Smooth muscle cell (in vitro differentiated cells): ENCODE results near the gene CLCN3. TPM values are rescaled to one million over a fixed set of nuclear protein-coding genes. Genes with fewer than 3 reads are reported as not detected.

Experiments
- DNase-seq: peaks from one replicate; lab custom pipeline; 2025; ENCODE audit not compliant: unreplicated experiment; lab: John Stamatoyannopoulos, UW
- H2AFZ ChIP-seq: fragments of 200-600 bp; sonication (generic); 2 replicates; pipeline ENCODE4 v1.6.0; 2016; ENCODE audit warnings: antibody characterized with exemption, low read depth, mild to moderate bottlenecking
- H3F3A ChIP-seq: fragments of 200-600 bp; sonication (generic); 2 replicates; pipeline ENCODE4 v1.6.0; 2017; ENCODE audit warnings: antibody characterized with exemption, low read depth
- H3K27ac ChIP-seq: fragments of 200-600 bp; sonication (generic); 2 replicates; pipeline ENCODE4 v1.5.1; 2016; ENCODE audit warnings: low read depth, mild to moderate bottlenecking
- H3K27me3 ChIP-seq: fragments of 200-600 bp; sonication (generic); 2 replicates; pipeline ENCODE4 v1.6.1; 2016; ENCODE audit warnings: low read depth, mild to moderate bottlenecking
- H3K36me3 ChIP-seq: fragments of 200-600 bp; sonication (generic); 2 replicates; pipeline ENCODE4 v1.5.1; 2016; ENCODE audit warnings: low read depth
- H3K4me1 ChIP-seq: fragments of 200-600 bp; sonication (generic); 2 replicates; pipeline ENCODE4 v1.5.1; 2016; ENCODE audit warnings: low read depth
- H3K4me2 ChIP-seq: fragments of 200-600 bp; sonication (generic); 2 replicates; pipeline ENCODE4 v1.6.0; 2016; ENCODE audit warnings: mild to moderate bottlenecking
- H3K4me3 ChIP-seq: fragments of 200-600 bp; sonication (generic); 2 replicates; pipeline ENCODE4 v1.5.1; 2016; ENCODE audit warnings: mild to moderate bottlenecking
- H3K79me2 ChIP-seq: fragments of 200-600 bp; sonication (generic); 2 replicates; pipeline ENCODE4 v1.6.0; 2016; ENCODE audit warnings: low read depth, mild to moderate bottlenecking
- H3K9ac ChIP-seq: fragments of 200-600 bp; sonication (generic); 2 replicates; pipeline ENCODE4 v1.6.0; 2016; ENCODE audit warnings: low read depth
- H3K9me3 ChIP-seq: fragments of 200-600 bp; sonication (generic); replicated peaks from 2 replicates; pipeline ENCODE4 v1.5.1; 2016; ENCODE audit warnings: low read depth
- H4K20me1 ChIP-seq: fragments of 200-600 bp; sonication (generic); 2 replicates; pipeline ENCODE4 v1.6.0; 2016; ENCODE audit warnings: low read depth
- CTCF ChIP-seq: fragments of 200-600 bp; sonication (generic); IDR thresholded peaks from 2 replicates; pipeline ENCODE4 v1.5.1; 2017; ENCODE audit warnings: borderline replicate concordance, mild to moderate bottlenecking, antibody characterized with exemption; ENCODE audit not compliant: insufficient read depth, poor library complexity, severe bottlenecking
- WGBS: methylation state at CpG from one replicate; pipeline ENCODE4 v1.1.7; 2016; ENCODE audit warnings: low lambda C conversion rate; 5-methylcytosine and 5-hydroxymethylcytosine counted together
- polyA plus RNA-seq: library from polyadenylated mRNA; unstranded; fragments of >200 nt; fragmentation: Nextera tagmentation; extraction: Ambion mirVana; gene quantifications from 2 replicates; pipeline ENCODE4 v1.2.1, GENCODE V29; 2016
- total RNA-seq: library from RNA; depleted of rRNA; stranded (reverse); fragments of >200 nt; gene quantifications from 2 replicates; pipeline ENCODE4 v1.2.3, GENCODE V29; 2014

The CLCN3 gene
- total and polyA plus RNA-seq, 2 experiments from 2014 or later = 13.7 to 41.2 TPM

GRCh38 chr4:169594560-169595195 is 25.7 kb upstream of the CLCN3 start:
- no peak for DNase-seq

GRCh38 chr4:169601016-169601771 is 19.2 kb upstream of the CLCN3 start:
- no peak overlapping the region for H3K4me2 ChIP-seq
- no peaks in the 10 kb centered on the region for H4K20me1 ChIP-seq
- peaks cover 3% of the 10 kb centered on the region for H3F3A ChIP-seq
- no peaks in the 10 kb centered on the region for H3K27me3 ChIP-seq
- H3K4me1 ChIP-seq = no peaks in the 10 kb centered on the region
- H3K79me2 ChIP-seq = peaks cover 13% of the 10 kb centered on the region
- no peak overlapping the region for H3K9ac ChIP-seq
- no peaks in the 10 kb centered on the region for H3K9me3 ChIP-seq
- no peak for TF ChIP-seq CTCF
- no peak overlapping the region for H3K4me3 ChIP-seq
- H2AFZ ChIP-seq = no peak overlapping the region
- peaks cover 2% of the 10 kb centered on the region for H3K36me3 ChIP-seq
- no peak overlapping the region for H3K27ac ChIP-seq
- DNase-seq = no peak

More at GRCh38 chr4:169594560-169595195, 25.7 kb upstream of the CLCN3 start:
- Histone ChIP-seq H3K9ac (no peak overlapping the region), H2AFZ (no peak overlapping the region), H4K20me1 (no peaks in the 10 kb centered on the region), H3K4me1 (no peaks in the 10 kb centered on the region), H3F3A (no peaks in the 10 kb centered on the region), H3K4me2 (no peak overlapping the region), H3K79me2 (no peaks in the 10 kb centered on the region), H3K36me3 (no peaks in the 10 kb centered on the region), H3K9me3 (no peaks in the 10 kb centered on the region), H3K27me3 (no peaks in the 10 kb centered on the region), H3K27ac (no peak overlapping the region), H3K4me3 (no peak overlapping the region)
- TF ChIP-seq CTCF = no peak

- H3K9me3 ChIP-seq = no peaks in the 10 kb centered on the region
- H2AFZ ChIP-seq = no peak overlapping the region
- H3K9ac ChIP-seq = no peak overlapping the region
- H3K27me3 ChIP-seq = no peaks in the 10 kb centered on the region
- no peak for DNase-seq
- H3K79me2 ChIP-seq = peaks cover 23% of the 10 kb centered on the region
- H3F3A ChIP-seq = peaks cover 3% of the 10 kb centered on the region
- H3K36me3 ChIP-seq = peaks cover 2% of the 10 kb centered on the region
- no peaks in the 10 kb centered on the region for H4K20me1 ChIP-seq
- H3K4me3 ChIP-seq = no peak overlapping the region
- no peak overlapping the region for H3K27ac ChIP-seq
- 95% methylated on average over 2 of the region's 2 CpGs for WGBS
- H3K4me1 ChIP-seq = no peaks in the 10 kb centered on the region
- no peak for TF ChIP-seq CTCF
- H3K4me2 ChIP-seq = no peak overlapping the region
Observed at GRCh38 chr4:169603312-169603711, 17.1 kb upstream of the CLCN3 start.
